Measurements from ENCODE around the gene MYO10. TPM values are rescaled to one million over a fixed set of nuclear protein-coding genes. Genes with fewer than 3 reads are reported as not detected.

Gene MYO10
- total RNA-seq, 1 donor from 2014 or later = 20.0 TPM

DNA sequence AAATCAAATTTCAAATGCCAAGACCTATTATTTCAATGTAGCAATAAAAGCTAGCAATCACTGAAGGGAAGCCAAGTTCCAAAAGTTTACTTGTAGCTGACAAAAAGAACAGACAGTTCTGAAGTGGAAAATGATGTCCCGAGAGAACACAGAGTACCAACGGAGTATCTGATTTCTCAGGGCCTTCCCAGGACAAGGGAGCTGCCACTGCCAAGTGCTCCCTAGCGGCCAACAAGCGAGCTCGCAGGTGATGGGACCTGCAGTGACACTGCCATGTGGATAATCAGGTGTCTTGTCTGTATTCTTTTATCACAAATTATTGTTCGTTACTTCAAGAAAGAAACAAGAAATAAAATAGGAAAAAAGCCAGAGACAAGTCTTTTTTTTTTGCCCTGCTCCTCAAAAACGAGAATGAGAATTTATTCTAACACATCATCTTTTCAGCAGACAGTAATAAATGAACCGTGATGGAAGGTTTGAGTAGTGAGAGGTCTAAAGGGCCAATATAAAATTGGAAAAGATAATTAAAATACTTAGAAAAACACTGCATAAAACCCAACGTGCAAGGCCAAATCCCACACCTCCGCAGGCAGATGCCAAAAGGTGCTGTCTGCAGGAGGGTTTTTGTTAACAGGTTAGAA, 159.4 kb downstream of the MYO10 start:
- Histone ChIP-seq H3K27me3 (no peaks in the 10 kb centered on the region), H3K27ac (no peak overlapping the region), H3K9me3 (no peaks in the 10 kb centered on the region), H3K4me1 (no peaks in the 10 kb centered on the region), H3K36me3 (peaks cover 0 to 4% of the 10 kb centered on the region in 2 donors), H3K4me3 (no peak overlapping the region)
- TF ChIP-seq CTCF (IDR thresholded peaks at IDR 0.05) = no peak
- DNase-seq (ENCODE audit: low spot score in 2 of 2) = no peak
- intact Hi-C loops (cut with DNase I) = no loop called here

GRCh38 chr5:16774806-16775205, 161.3 kb downstream of the MYO10 start:
- peaks cover 0 to 4% of the 10 kb centered on the region in 2 donors for H3K36me3 ChIP-seq
- intact Hi-C loops (cut with DNase I) = no loop called here

GRCh38 chr5:16773991-16774390, 162.1 kb downstream of the MYO10 start:
- Histone ChIP-seq H3K9me3 (no peaks in the 10 kb centered on the region), H3K27me3 (no peaks in the 10 kb centered on the region), H3K36me3 (peaks cover 0 to 4% of the 10 kb centered on the region in 2 donors), H3K27ac (no peak overlapping the region), H3K4me1 (no peaks in the 10 kb centered on the region), H3K4me3 (no peak overlapping the region)
- TF ChIP-seq CTCF (IDR thresholded peaks at IDR 0.05) = no peak
- intact Hi-C loops (cut with DNase I) = no loop called here
- no peak for DNase-seq (ENCODE audit: low spot score in 2 of 2)

More at GRCh38 chr5:16774806-16775205, 161.3 kb downstream of the MYO10 start:
- DNase-seq (ENCODE audit: low spot score in 2 of 2) = no peak
- Histone ChIP-seq H3K9me3 (no peaks in the 10 kb centered on the region), H3K4me1 (no peaks in the 10 kb centered on the region), H3K4me3 (no peak overlapping the region), H3K27ac (no peak overlapping the region), H3K27me3 (no peaks in the 10 kb centered on the region)
- no peak for TF ChIP-seq CTCF (IDR thresholded peaks at IDR 0.05)

DNA sequence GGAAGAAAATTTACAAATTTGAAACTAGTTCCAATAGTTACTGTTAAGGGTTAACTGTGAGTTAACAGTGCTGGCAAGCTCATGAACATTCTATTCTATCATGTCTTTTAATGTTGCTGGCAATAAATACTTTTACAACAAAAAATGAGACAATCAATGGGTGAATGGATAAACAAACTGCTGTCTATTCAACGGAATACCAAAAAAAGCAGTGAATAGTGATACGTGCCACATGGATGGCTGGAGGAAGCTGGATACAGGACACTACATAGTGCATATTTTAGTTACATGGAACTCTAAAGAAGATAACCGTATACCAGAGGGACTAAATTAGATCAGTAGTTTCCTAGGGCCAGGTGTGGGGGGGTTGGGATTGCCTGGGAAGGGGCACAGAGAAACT, 163.5 kb downstream of the MYO10 start:
- Histone ChIP-seq H3K4me3 (no peak overlapping the region), H3K27me3 (no peaks in the 10 kb centered on the region), H3K4me1 (no peaks in the 10 kb centered on the region), H3K27ac (no peak overlapping the region), H3K36me3 (no peaks in the 10 kb centered on the region), H3K9me3 (no peaks in the 10 kb centered on the region)
- TF ChIP-seq CTCF (IDR thresholded peaks at IDR 0.05) = no peak
- no peak for DNase-seq (ENCODE audit: low spot score in 2 of 2)
- intact Hi-C loops (cut with DNase I) = no loop called here

- Histone ChIP-seq H3K36me3 (peaks cover under 1 to 4% of the 10 kb centered on the region in 2 donors), H3K9me3 (no peaks in the 10 kb centered on the region), H3K27me3 (no peaks in the 10 kb centered on the region), H3K27ac (no peak overlapping the region), H3K4me3 (no peak overlapping the region), H3K4me1 (no peaks in the 10 kb centered on the region)
- no peak for TF ChIP-seq CTCF (IDR thresholded peaks at IDR 0.05)
- DNase-seq (ENCODE audit: low spot score in 2 of 2) = no peak
- intact Hi-C loops (cut with DNase I) = no loop called here
Observed at GRCh38 chr5:16768184-16768583, 167.9 kb downstream of the MYO10 start.

- Histone ChIP-seq H3K36me3 (peaks cover 2 to 4% of the 10 kb centered on the region in 2 donors), H3K4me3 (no peak overlapping the region), H3K27ac (no peak overlapping the region), H3K4me1 (no peaks in the 10 kb centered on the region), H3K27me3 (no peaks in the 10 kb centered on the region), H3K9me3 (no peaks in the 10 kb centered on the region)
- TF ChIP-seq CTCF (IDR thresholded peaks at IDR 0.05) = no peak
- no peak for DNase-seq (ENCODE audit: low spot score in 2 of 2)
- intact Hi-C loops (cut with DNase I) = no loop called here
Observed at GRCh38 chr5:16763211-16763610, 172.9 kb downstream of the MYO10 start.
